ENCODE results near the gene COX6A2.

GRCh38 chr16:31382485-31383161, 45.5 kb downstream of the COX6A2 start:
- TF ChIP-seq CTCF (IDR thresholded peaks at IDR 0.05) (peak; percentile 24 to 46 (median 43)), POLR2A (IDR thresholded peaks at IDR 0.05) (no peak), EP300 (IDR thresholded peaks at IDR 0.05) (no peak)

All from tibial nerve (tissue), 4 donors.